ENCODE measurements around the gene RSPH4A. TPM values are rescaled to one million over a fixed set of nuclear protein-coding genes. Genes with fewer than 3 reads are reported as not detected.
"Not testable (repeated sequence)": the region's sequence is repeated elsewhere in the genome, so short reads cannot be mapped to it uniquely, and the experiment has no call there.

Gene RSPH4A
- 0.18 TPM for total RNA-seq

DNA sequence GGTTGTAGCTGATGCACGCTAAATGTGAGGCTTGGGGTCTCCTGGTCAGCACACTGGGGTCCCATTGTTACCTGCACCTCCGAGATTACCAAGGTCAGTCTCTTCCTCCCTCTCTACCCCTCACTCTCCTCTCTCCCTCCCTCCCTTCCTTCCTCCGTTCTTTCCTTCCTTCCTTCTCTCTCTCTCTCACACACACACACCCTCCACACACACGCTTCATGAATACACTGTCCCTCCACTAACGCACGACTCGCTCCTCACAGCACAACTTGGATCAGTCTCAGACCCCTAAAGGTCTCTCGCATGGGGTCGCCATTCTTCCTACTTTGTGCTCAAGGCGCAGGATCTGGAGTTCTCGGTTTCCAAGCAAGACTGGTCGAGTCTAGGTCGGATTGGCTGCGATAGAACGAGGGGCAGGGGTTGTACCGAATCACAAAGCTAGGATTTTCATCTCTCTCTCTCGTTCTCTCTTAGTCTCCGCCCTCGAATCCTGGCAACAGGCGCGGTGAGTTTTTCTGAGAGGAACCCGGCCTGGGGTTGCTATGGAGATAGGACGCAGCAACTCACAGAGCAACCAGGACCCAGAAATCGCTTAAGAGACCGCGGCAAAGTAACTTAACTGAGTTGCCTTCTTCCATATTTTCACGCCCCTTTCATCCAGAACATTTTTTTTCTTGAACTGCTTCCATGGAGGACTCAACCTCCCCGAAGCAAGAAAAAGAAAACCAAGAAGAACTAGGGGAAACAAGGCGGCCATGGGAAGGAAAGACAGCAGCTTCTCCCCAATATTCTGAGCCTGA is at the start of gene RSPH4A:
Gene RSPH4A, plus strand, starts transcription at position 543 of the 800 bp plus-strand sequence. Its CDS starts 145 bp downstream, at position 688.
- peak; percentile 99 for ATAC-seq
- peak; percentile 91 for DNase-seq (ENCODE audit: low spot score)
- intact Hi-C loops (cut with DNase I) = no loop called here

DNA sequence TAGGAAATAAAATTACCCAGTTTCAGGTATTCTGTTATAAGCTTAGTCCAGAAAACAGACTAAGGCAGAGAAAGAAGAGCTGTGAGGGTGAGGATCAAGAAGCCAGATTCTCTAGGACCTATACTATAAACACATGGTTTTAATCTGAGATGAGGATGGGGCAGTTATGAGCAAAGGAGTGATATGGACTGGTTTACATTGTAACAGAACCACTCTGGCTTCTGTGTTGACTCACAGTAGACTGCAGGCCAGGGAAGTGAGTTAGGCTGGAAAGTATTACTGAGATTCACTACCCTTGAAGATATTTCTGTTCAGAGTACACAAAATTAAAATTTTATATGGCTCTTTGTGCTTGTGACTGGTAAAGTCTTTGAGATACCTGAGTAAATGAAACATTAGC is 48.2 kb upstream of the RSPH4A start:
- intact Hi-C loops (cut with DNase I) = no loop called here
- ATAC-seq (no peak), DNase-seq (ENCODE audit: low spot score) (no peak)

DNA sequence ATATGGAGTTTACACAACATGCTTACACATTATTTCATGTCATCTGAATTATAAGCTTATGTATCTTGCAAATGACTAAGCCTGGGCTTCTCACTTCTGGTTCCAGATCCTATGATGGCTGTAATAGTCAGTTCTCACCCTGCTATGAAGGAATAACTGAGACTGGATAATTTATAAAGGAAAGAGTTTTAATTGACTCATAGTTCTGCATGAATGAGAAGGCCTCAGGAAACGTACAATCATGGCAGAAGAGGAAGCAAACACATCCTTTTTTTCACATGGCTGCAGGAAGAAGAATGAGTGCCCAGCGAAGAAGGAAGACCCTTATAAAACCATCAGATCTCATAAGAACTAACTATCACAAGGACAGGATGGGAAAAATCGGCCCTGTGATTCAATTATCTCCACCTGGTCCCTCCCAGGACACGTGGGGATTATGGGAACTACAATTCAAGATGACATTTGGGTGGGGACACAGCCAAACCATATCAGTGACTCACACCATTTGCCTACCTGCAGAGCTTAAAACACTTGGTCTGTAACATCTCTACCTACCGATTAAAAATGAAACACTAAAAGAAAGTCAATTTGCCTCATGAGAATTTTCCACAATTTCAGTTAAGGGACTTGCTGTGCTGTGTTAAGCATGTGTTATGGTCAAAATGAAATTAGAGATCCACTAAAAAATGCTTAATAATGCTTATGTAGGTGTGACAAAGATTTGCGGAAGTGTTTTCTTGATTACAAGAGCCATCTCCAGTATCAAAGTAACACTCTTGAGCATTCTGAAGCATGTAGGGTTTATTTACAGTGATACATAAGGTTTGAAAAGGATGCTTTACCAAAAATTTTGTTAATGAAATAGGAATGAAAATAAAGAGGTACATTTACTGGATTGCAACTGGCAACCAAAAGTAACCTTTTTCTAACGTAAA is 47.2 kb upstream of the RSPH4A start:
- intact Hi-C loops (cut with DNase I) = no loop called here

DNA sequence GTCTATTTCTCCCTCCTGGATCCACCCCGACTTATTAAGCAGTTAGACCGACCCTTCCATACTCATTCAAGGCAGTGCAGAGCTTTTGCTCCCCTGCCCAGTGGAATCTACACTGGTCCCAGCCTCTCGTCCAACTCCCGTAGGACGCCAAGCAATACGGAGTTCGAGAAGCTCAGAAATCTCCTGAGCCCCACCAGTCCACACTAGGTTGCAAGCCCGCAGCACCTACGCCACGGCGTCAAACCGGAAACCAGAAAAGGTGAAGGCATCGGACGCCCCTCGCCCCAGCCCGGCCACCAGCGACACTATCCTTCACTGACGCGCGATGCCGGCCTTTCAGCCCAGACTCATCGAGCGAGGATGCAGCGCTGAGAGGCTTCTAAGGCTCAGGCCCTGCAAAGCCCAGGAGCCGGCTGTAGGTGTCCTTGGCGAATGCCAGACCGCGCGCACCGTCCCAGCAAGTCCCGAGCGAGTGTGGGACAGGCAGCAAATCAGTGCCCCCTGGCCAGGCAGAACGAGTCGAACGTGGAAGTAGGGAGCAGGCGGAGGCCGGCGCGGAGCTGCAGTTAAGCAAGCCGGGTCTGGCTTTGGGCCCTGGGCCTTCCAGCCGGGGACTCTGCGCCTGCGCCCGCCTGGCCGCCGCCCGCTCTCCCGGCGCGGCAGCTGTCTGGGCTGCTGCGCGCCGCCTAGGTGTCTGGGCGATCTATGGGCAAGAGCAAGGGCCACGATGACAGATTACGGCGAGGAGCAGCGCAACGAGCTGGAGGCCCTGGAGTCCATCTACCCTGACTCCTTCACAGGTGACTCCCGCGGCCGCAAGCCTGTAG is 45.2 kb upstream of the RSPH4A start, which contains the start of gene RWDD1:
Gene RWDD1, plus strand, starts transcription at position 649 of the 827 bp plus-strand sequence. Its CDS starts 79 bp downstream, at position 728.
- intact Hi-C loops (cut with DNase I) = loop anchor here (5.0 kb wide), 1 partner anchor 294 kb away; the partner anchor contains the start of gene TSPYL1
- peak; percentile 98 for DNase-seq (ENCODE audit: low spot score)
- peak; percentile 99 for ATAC-seq

More for the DNA sequence above, 47.2 kb upstream of the RSPH4A start:
- DNase-seq (ENCODE audit: low spot score) = no peak
- no peak for ATAC-seq

DNA sequence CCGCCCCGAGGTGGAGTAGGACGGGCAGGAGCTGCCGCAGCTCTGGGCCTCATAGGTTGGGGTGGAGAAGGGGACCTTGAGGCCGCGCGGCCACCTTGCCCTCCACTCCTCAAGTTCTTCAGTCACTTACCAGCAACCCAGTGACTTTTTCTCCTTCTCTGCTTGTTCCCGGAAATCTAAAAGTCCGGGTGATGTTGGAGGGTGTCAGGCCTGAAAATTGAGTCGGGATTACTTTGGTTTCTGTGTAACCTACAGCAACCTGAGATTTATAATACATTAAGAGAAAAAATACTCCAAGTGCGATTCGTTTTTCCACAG is 44.6 kb upstream of the RSPH4A start:
- ATAC-seq (peak; percentile 40), DNase-seq (ENCODE audit: low spot score) (no peak)
- intact Hi-C loops (cut with DNase I) = loop anchor here (5.0 kb wide), 1 partner anchor 294 kb away; the partner anchor contains the start of gene TSPYL1

DNA sequence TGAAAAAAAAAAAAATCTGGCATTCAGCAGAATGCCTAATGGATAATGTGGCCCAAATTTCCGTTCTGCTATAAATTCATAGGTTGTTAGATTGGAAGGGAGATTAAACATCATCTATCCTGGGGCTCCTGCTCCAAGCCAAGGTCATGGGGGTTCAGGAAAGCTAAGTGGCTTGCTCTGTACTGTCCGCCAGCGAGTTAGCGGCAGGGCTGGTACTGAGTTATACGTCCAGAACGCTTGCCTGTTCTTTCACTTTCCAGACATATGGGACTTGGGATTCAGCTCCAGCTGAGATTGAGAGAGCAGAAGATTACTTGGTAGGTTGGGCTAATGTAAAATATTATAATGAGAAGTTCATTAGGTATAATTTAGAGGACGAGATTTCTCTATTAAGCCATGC is 44.1 kb upstream of the RSPH4A start:
- intact Hi-C loops (cut with DNase I) = loop anchor here (5.0 kb wide), 1 partner anchor 295 kb away; the partner anchor contains the start of gene TSPYL1
- ATAC-seq (no peak), DNase-seq (ENCODE audit: low spot score) (no peak)

DNA sequence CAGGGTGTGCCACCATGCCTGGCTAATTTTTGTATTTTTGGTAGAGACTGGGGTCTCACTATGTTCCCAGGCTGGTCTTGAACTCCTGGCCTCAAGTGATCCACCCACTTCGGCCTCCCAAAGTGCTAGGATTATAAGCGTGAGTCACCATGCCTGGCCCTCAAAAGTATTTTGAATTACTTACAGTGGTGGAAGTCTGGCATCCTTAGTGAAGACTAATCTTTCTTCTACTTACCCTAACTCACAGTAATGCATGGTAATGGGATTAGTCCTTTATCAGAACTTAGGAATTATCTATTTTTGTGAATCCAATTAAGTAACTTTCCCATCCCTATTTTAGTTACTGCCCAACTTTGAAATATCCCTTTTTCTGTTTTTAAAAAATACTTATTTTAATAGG is 41.1 kb upstream of the RSPH4A start:
- ATAC-seq = no peak
- no peak for DNase-seq (ENCODE audit: low spot score)
- intact Hi-C loops (cut with DNase I) = no loop called here

DNA sequence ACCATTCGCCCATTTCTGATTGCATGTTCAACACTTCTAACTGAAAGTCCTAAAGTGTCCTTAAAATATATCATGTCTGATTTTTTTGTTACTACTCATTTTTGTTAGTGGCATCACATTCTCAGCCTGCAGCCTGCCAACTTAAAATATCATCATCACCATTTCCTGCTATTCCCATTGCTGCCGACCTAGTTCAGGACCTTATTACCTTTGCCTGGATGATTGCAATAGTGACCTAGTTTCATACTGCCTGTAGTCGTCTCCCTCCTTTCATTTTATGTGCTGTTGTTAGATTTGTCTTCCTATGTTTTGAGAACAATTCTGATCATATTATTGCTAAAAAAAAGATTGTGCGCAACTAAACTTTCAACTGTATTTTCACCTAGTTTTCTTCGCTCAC is 38.8 kb upstream of the RSPH4A start:
- ATAC-seq = no peak
- DNase-seq (ENCODE audit: low spot score) = no peak
- intact Hi-C loops (cut with DNase I) = no loop called here

DNA sequence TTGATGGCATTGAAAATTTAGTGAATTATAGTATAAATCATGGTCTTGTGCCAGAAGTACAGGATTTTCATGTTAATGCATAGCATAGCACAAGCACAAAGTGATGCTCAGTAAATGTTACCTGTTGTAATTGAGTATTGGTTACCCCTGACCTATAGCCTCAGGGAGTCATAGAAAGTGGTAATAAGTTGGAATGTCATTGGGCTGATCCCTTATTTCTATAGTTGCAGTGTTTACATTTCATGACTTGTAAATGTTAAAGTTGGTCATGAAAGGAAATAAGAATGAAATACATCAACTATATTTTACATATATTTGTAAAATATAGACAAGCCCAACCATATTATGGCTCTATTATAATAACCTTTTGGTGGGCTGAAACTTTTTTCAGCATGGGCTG is 37.9 kb upstream of the RSPH4A start:
- ATAC-seq = no peak
- no peak for DNase-seq (ENCODE audit: low spot score)
- intact Hi-C loops (cut with DNase I) = no loop called here

DNA sequence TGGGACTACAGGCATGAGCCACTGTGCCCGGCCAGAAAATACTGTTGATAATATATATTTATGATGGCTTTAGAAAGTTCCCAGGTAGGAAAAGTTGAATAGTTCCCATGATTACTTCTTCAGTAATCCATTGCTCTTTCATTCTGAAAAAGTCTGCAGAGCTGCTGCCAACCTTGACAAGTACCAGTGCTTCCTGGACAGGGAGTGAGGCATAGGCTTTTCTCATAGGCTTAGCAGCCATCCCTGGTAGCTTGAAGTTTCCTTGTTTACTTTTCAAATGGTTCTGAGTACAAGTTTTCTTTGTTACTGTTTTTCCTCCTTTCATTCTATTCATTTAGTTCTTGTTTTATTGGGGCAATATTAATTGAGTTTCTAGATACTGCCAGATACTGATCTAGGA is 37.1 kb upstream of the RSPH4A start:
- ATAC-seq (no peak), DNase-seq (ENCODE audit: low spot score) (no peak)
- intact Hi-C loops (cut with DNase I) = no loop called here

DNA sequence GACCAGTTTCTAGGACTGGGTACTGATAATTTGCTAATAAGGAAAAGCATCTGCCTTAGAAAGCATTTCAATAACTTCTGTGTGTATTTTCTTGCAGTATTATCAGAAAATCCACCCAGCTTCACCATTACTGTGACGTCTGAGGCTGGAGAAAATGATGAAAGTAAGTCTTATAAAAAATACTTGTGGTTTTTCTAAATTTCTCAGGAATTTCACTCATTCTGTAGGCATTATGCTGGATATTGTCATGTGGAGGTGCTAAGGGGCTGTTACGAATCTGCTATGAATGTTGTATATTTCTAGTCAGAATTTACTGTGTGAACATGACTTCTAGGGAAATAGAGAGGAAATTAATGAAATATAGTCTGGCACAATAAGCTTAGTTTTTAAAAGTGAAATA is 36.1 kb upstream of the RSPH4A start:
- DNase-seq (ENCODE audit: low spot score) = no peak
- intact Hi-C loops (cut with DNase I) = no loop called here
- no peak for ATAC-seq

DNA sequence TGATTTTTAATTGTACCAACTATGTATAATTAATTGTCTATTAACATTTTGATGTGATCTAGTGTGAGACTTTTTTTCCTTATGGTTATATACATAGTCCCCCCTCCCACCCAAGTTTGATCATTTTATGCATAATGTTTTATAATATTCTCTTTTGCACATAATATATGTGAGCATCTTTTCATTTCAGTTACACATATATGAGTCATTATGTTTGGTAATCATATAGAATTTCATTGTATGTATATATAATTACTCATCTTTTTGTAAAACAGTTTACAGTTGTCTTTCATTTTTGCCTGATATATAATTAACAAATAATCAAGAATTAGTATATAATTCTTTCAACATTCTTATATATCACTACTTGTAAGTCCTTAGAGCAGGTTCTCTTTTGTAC is 30.0 kb upstream of the RSPH4A start:
- intact Hi-C loops (cut with DNase I) = no loop called here
- DNase-seq (ENCODE audit: low spot score) (no peak), ATAC-seq (no peak)

DNA sequence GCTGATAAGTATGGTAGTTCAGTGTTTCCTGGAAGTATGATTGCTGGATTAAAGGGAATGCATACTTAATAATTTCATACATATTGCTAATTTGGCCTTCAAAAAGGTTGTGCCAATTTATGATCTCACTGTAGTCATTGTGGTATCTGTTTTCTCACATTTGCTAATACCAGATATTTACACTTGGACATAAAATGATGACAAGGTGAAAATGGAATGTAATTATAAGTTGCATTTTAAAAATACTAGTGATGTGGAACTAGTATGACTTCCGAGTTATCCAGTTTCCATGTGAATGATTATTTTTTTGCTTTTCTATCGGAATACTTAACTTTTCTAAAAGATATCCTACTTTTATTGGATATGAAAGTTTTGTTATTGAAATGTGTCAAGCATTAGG is 29.5 kb upstream of the RSPH4A start:
- no peak for DNase-seq (ENCODE audit: low spot score)
- intact Hi-C loops (cut with DNase I) = no loop called here
- no peak for ATAC-seq

DNA sequence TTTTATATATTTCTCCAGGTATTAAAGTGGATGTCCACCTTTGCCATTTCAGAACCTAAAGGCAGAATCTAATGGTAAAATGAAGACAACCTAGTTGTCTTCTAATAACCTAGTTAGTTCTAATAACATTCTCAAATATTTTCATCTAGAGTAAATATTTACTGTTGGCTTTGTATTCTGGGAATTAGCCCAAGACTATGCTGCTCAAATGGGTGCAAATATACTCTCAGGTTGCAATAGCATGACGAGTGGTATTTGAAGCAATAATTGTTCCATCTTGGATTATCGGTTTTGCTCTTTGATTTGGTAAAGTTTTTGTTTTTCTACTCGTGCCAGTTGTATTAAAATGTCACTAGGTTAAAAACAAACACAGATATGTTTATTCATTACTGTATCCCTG is 21.0 kb upstream of the RSPH4A start:
- DNase-seq (ENCODE audit: low spot score) (no peak), ATAC-seq (no peak)
- intact Hi-C loops (cut with DNase I) = no loop called here

DNA sequence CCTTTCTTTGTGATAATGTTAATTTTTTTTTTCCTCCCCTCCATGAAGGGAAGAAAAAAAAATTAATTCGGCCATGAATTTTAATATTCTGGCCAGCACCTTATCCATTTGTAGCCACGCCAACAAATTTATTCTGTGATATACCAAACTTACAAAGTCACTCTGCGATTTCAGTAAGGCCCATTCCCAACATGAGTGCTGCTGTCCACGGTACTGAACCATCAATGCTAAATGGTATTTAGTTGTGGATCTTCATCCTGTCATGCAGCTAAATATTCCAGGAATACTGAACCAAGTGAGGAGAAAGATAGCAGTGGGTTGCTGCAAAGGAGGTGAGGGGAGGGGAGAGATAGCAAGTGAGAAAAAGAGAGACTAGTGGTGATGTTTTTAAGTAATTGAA is 19.5 kb upstream of the RSPH4A start:
- ATAC-seq (no peak), DNase-seq (ENCODE audit: low spot score) (no peak)
- intact Hi-C loops (cut with DNase I) = no loop called here

DNA sequence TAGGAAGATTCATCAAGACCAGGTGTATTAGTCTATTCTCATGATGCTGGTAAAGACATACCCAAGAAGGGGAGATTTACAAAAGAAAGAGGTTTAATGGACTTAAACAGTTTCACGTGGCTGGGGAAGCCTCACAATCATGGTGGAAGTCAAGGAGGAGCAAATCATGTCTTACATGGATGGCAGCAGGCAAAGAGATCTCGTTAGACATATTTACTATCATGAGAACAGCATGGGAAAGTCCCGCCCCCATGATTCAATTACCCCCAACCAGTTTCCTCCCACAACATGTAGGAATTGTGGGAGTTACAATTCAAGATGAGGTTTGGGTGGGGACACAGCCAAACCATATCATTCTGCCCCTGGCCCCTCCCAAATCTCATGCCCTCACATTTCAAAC is 12.4 kb upstream of the RSPH4A start:
- ATAC-seq; intact Hi-C loops (cut with DNase I); DNase-seq (ENCODE audit: low spot score): not testable (repeated sequence)

DNA sequence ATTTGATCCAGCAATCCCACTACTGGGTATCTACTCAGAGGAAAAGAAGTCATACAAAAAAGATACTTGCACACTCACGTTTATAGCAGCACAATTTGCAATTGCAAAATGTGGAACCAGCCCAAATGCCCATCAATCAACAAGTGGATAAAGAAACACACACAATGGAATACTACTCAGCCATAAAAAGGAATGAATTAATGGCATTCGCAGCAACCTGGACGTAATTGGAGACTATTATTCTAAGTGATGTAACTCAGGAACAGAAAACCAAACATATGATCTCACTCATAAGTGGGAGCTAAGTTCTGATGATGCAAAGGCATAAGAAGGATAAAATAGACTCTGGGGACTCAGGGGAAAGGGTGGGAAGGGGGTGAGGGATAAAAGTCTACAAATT is 11.4 kb upstream of the RSPH4A start:
- DNase-seq (ENCODE audit: low spot score); intact Hi-C loops (cut with DNase I); ATAC-seq: not testable (repeated sequence)

DNA sequence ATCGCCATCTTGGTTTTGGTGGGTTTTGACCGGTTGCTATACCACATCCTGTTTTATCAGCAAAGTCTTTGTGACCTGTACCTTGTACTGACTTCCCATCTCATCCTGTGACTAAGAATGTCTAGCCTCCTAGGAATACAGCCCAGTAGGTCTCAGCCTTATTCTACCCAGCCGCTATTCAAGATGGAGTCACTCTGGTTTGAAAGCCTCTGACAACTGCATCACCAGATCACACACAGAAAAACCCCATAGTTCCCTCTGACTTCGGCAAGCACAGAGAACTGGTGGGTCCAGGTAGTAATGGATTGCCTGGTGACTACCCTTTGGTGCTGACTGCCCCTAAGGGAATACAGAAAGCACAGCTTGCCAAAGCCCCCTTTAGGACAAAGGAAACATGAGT is 10.3 kb upstream of the RSPH4A start:
- DNase-seq (ENCODE audit: low spot score) = no peak
- intact Hi-C loops (cut with DNase I) = no loop called here
- no peak for ATAC-seq

DNA sequence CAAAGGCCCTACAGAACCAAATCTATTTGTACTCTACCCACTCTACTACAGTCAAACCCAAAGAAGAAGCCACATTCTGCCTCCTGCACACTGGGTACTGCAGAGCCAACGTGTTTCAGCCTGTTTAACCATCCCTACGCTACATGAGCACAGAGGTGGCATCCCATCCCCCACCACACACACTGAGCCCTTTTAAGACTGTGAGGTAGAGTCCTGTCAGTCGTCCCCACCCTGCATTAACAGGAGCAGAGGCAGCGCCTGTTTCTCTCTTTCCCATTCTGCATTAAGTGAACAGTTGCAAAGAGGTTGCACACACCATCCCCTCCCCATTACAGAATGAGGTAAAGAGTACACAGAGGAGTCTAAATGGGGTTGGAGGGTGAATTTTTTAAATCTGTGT is 5.2 kb upstream of the RSPH4A start:
- DNase-seq (ENCODE audit: low spot score) = no peak
- intact Hi-C loops (cut with DNase I) = no loop called here
- ATAC-seq = no peak
